H54 (cell line): ENCODE data around the gene SFMBT2.

Experiments used
- DNase-seq: peaks from one replicate; pipeline ENCODE4 v3.0.0; 2011; ENCODE audit warnings: low spot score, mixed read lengths; ENCODE audit not compliant: insufficient read length
- FAIRE-seq: peaks from 3 replicates; lab custom pipeline; 2011; peaks lifted over from hg19 to GRCh38; lab: Jason Lieb, UNC
- POLR2A ChIP-seq: IDR thresholded peaks from 2 replicates; pipeline ENCODE4 v1.6.1; 2011; ENCODE audit warnings: low read depth, mild to moderate bottlenecking, low read length

SFMBT2 gene

GRCh38 chr10:7380704-7381241, 30.1 kb downstream of the SFMBT2 start:
- DNase-seq: no peak
- no peak for FAIRE-seq
- no peak for TF ChIP-seq POLR2A

GRCh38 chr10:7378602-7379403, 32.0 kb downstream of the SFMBT2 start:
- FAIRE-seq: no peak

GRCh38 chr10:7377614-7378248, 33.1 kb downstream of the SFMBT2 start:
- FAIRE-seq: no peak
- no peak for TF ChIP-seq POLR2A
- DNase-seq: no peak

More at GRCh38 chr10:7378602-7379403, 32.0 kb downstream of the SFMBT2 start:
- no peak for DNase-seq
- TF ChIP-seq POLR2A: no peak

- no peak for TF ChIP-seq POLR2A
- DNase-seq: no peak
- no peak for FAIRE-seq
Observed at GRCh38 chr10:7374795-7375194, 36.0 kb downstream of the SFMBT2 start.

- no peak for TF ChIP-seq POLR2A
- DNase-seq (no peak), FAIRE-seq (no peak)
Observed at GRCh38 chr10:7373039-7373438, 37.8 kb downstream of the SFMBT2 start.

GRCh38 chr10:7372504-7372903, 38.3 kb downstream of the SFMBT2 start:
- no peak for TF ChIP-seq POLR2A
- FAIRE-seq (no peak), DNase-seq (no peak)

- no peak for FAIRE-seq
- no peak for TF ChIP-seq POLR2A
- no peak for DNase-seq
Observed at GRCh38 chr10:7370511-7370910, 40.3 kb downstream of the SFMBT2 start.

- DNase-seq (no peak), FAIRE-seq (no peak)
Observed at GRCh38 chr10:7365027-7365745, 45.6 kb downstream of the SFMBT2 start.

GRCh38 chr10:7364474-7364873, 46.4 kb downstream of the SFMBT2 start:
- no peak for TF ChIP-seq POLR2A
- FAIRE-seq: no peak
- DNase-seq: no peak

More at GRCh38 chr10:7365027-7365745, 45.6 kb downstream of the SFMBT2 start:
- no peak for TF ChIP-seq POLR2A

- FAIRE-seq (no peak), DNase-seq (no peak)
- TF ChIP-seq POLR2A: no peak
Observed at GRCh38 chr10:7363700-7364099, 47.1 kb downstream of the SFMBT2 start.

- no peak for FAIRE-seq
- no peak for TF ChIP-seq POLR2A
Observed at GRCh38 chr10:7362471-7362870, 48.4 kb downstream of the SFMBT2 start.

GRCh38 chr10:7361316-7361715, 49.5 kb downstream of the SFMBT2 start:
- no peak for TF ChIP-seq POLR2A
- DNase-seq (no peak), FAIRE-seq (no peak)

More at GRCh38 chr10:7362471-7362870, 48.4 kb downstream of the SFMBT2 start:
- no peak for DNase-seq

- TF ChIP-seq POLR2A: no peak
- DNase-seq: no peak
- no peak for FAIRE-seq
Observed at GRCh38 chr10:7359954-7360353, 50.9 kb downstream of the SFMBT2 start.

GRCh38 chr10:7359356-7359755, 51.5 kb downstream of the SFMBT2 start:
- no peak for FAIRE-seq

More at GRCh38 chr10:7359356-7359755, 51.5 kb downstream of the SFMBT2 start:
- TF ChIP-seq POLR2A: no peak
- no peak for DNase-seq
